T follicular helper cell (primary cell): ENCODE data around the gene SESN1.
"Not testable (repeated sequence)": the region's sequence is repeated elsewhere in the genome, so short reads cannot be mapped to it uniquely, and the experiment has no call there.

Source experiments
- DNase-seq: peaks from one replicate; pipeline ENCODE4 v3.0.0-alpha.2; 2020; ENCODE audit warnings: low read depth

SESN1 gene

DNA sequence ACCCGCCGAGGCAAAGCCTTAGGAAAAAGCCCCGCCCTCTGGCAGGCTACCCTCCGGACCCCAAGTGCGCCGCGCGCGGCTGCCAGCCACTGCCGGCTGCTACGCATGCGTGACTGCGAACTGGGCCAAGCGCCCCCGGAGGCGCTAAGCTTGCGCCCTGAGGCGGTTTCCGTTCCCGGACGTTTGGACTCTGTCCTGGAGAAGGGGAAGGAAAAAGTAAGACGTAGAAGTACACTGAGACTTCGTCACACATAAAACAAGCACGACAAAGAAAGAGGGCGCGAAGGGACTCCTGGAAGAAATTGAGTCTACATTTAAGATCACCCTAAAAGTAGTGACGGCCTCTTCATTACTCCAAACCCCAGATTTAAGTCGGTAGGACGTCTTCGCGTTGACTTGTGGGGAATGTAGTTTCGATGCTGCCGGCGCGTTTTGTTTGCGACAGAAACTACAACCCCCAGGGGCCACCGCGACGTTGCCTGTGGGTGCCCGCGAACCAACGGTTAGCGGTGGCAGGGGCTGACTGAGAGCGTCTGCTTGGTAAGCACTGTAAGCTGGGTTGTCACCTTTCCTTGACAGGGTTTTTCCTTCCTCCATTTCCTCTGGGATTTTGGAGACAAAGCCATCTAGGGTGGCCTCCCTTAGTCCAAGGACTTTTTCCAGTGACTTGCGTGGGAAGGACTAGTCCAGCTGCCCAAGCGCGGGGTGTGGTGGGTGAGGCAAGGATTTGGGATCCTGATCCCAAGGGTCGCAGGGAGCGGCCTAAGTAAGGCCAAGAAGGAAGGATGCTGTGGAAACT lies 589 bp upstream of the SESN1 start, which contains the start of gene CEP57L1:
Gene CEP57L1, plus strand, starts transcription at position 472 of the 799 bp plus-strand sequence. CDS start 49,715 bp downstream, outside the sequence.
- peak; percentile 92 for DNase-seq

DNA sequence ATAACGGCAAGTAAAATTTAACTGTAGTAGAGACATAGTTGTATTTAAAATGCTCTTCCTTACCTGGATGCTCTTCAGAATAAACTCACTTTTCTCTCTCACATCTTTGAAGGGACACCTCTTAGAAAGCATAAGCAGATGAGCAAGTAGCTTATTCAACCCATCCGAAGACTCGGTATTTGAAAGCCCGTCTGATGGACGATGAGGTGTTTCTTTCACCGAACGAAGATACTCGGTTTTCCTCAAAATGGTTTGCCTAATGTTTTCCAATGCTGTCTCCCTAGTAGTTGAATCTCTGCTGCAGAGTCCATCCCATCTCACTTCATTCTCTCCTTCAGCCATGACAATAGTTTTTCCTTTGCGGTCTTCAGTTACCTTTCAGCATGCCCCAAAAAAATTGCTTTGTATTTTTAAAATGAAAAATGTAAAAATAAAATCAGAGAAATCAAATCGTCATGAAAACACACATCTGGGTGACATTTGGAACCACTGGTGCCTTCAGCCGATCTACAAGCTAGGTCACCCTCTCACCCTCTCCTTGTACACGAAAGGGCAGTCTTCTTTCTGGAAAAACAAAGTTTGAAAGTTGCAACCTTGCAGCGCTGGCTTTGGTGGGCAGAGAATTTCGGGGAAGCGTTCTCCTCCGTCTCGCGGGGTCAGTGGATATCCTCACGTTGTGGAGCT lies 772 bp downstream of the SESN1 start:
- DNase-seq: no peak

- DNase-seq: no peak
Observed at GRCh38 chr6:109092074-109092473, 2.6 kb downstream of the SESN1 start.

GRCh38 chr6:109091314-109092024 lies 3.2 kb downstream of the SESN1 start:
- no peak for DNase-seq

DNA sequence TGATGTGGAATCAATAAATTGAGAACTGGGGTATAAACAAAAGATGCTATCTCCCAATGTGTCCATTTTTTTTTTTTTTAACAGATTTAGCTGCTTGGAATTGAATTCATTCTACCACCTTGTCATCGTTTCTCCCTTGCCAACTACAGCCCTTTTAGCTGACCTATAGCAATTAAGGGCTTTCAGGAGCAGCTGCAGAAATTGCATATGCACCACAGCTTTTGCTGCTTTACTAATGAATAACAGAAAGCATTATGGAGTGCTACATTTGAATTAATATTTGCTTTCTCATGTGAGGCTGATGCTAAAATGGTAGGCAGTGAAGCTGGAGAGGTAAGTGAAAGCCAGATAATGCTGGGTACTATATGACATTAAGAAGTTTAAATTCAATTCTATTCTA lies 5.7 kb downstream of the SESN1 start:
- no peak for DNase-seq

DNA sequence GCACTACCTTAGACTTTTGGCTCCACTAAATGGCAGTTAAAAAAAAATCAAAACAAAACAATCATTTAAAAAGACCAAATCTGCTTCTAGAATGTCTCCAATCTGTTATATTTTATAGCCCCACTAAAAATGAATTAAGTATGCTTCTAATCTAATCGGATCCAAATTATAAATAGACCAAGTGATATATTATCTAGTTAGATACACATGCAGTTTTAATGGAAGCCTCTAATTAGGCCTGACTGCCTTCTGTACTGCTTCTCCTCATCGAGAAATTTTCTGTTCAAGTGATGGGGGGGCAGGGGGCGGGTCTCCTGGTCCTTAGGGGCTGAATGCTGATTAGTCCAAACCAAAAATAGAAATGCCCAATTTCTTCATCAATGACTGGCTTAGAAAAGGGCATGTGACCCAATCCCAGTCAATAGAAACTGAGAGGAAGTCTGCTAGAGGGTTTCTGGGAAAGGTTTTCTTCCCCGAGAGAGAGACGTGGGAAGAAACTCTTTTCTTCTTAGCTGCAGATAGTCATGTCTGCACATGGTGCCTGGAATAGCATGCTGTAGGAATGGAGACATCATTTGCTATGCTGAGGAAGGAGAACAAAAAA lies 6.9 kb downstream of the SESN1 start:
- DNase-seq: no peak

GRCh38 chr6:109084146-109084545 lies 10.5 kb downstream of the SESN1 start:
- not testable (repeated sequence) for DNase-seq

- no peak for DNase-seq
Observed at GRCh38 chr6:109083657-109084056, 11.0 kb downstream of the SESN1 start.

GRCh38 chr6:109082188-109082577 lies 12.5 kb downstream of the SESN1 start:
- DNase-seq: no peak

GRCh38 chr6:109081516-109082187 lies 13.0 kb downstream of the SESN1 start:
- DNase-seq: no peak

DNA sequence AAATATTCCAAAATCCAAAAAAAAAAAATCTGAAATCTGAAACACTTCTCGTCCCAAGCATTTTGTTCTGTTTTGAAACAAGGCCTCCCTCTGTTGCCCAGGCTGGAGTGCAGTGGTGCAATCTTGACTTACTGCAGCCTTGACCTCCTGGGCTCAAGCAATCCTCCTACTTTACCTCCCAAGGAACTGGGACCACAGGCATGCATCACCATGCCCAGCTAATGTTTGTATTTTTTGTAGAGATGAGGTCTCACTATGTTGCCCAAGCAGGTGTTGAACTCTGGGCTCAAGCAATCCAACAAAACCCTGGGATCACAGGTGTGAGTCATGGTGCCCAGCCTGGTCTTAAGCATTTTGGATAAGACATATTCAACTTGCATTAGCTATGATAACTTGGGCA lies 13.6 kb downstream of the SESN1 start:
- DNase-seq: no peak

GRCh38 chr6:109079981-109080380 lies 14.7 kb downstream of the SESN1 start:
- no peak for DNase-seq

DNA sequence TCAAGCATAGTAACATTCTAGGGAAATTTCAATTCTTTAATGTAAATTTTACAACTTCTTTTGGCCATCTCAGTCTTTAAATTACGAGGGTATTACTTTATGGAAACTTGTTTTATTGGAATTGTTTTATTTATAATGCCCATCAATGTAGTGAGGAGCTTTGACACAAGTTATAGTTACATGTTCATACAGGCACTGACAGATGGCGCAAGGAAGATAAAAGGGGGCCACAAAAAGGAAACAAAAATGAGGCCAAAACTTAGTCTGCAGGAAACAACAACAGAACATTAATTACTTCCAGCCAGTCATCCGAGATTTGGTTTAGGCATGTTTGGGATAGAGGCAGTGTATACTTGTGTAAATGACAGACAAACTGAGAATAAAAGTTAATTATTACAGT lies 18.3 kb downstream of the SESN1 start:
- DNase-seq: no peak

DNA sequence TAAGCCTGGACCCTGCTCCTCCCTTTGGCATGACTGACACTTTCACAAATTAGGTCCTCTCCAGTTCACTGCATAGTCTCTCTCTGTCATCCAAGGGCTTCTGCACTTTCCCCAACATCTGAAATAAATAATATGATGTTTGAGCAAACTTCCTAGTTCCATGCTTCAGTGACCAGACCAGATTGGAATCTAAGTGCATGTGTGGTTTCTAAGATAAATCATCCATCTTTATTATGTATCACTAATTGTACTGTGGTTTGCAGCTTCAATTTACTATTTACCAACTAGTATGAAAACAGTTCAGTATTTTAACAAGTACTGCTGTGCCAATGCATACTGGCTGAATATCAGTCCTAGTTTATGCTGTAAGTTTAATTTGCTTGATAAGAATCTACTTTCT lies 18.7 kb downstream of the SESN1 start:
- no peak for DNase-seq

DNA sequence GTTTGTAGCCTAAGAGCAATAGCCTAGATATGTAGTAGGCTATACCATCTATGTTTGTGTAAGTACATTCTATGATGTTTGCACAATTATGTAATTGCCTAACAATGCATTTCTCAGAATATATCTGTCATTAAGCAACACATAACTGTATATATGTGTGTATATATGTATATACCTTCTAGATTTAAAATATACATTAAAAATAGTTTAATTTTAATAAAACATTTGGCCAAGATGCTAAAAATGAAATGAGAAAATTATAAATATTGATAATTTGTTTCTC lies 20.6 kb downstream of the SESN1 start:
- no peak for DNase-seq

DNA sequence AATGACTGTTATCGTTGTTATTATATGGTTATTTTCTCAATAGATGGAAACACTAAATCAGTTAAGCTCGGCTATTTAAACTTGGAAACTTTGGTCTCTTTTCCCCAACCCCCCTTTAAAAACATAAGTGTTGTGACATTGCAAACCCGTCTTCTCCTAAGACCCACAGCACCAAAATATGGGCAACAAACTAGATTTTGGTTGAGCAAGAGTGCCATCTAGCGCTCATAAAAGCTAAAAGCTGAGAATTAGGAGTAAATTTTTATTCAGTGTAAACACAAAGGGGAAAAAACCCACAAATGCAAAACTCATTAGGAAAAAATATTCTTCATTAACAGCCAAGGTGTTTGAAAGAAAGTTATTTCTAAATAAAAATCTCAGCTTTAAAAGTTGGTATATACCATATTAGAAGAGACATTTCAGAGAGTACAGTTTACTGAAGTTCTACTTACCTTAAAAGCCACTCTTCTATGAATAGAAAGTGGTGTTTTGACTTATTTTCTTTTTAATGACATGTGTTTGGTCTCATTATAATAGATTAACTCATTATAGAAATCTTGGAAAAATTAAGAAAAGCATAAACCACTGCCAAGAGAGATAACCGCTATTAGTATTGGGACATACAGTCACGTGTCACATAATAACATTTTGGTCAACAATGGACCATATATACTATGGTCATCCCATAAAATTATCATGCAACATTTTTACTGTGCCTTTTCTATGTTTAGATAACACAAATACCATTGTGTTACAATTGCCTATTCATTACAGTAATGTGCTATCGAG lies 21.1 kb downstream of the SESN1 start:
- DNase-seq: peak; percentile 38

- DNase-seq: no peak
Observed at GRCh38 chr6:109071125-109071917, 23.3 kb downstream of the SESN1 start.

- DNase-seq: no peak
Observed at GRCh38 chr6:109069746-109070145, 24.9 kb downstream of the SESN1 start.

- DNase-seq: no peak
Observed at GRCh38 chr6:109062767-109063352, 31.8 kb downstream of the SESN1 start.

DNA sequence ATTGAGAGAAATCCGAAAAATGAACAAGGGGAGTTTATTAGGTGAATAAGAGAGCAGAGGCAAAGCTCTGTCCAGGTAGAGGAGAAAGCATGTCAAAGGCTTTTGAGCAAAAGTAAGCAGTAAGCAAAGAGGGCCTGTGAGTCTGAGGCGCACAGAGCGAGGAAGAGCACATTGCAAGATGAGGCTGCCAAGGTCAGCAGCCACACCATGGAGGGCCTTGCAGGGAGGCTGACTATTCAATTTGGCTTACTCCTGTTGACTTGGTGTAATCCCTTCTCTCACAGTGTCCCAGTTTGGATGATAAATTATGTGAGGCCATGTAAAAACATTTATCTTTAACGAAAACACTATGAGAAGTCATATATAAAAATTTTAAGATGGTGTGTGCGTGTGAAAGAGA lies 32.4 kb downstream of the SESN1 start:
- DNase-seq: no peak
